Neural cell (in vitro differentiated cells): ENCODE results near the gene AARSD1.
"Not testable (repeated sequence)": the region's sequence is repeated elsewhere in the genome, so short reads cannot be mapped to it uniquely, and the experiment has no call there.

Experiments
- CTCF ChIP-seq: fragments of 450-650 bp; IDR thresholded peaks from 2 replicates; pipeline ENCODE4 v1.5.1; 2014; ENCODE audit warnings: antibody characterized with exemption, mild to moderate bottlenecking, moderate library complexity; ENCODE audit not compliant: poor library complexity, severe bottlenecking
- EZH2 ChIP-seq: fragments of 200-600, 300-800 bp; shearing (Covaris generic), sonication (generic); IDR thresholded peaks from 2 replicates; pipeline ENCODE4 v1.6.1; 2014; ENCODE audit warnings: antibody characterized with exemption, low read length, borderline replicate concordance, mild to moderate bottlenecking; ENCODE audit not compliant: insufficient read depth, poor library complexity, severe bottlenecking

- TF ChIP-seq CTCF, EZH2: not testable (repeated sequence)
Measured at GRCh38 chr17:42916388-42917235, 47.6 kb downstream of the AARSD1 start.
